NCI-H146 treated with DMSO at 0.1 percent for 48 hours (cell line): Measurements from ENCODE around the gene KCTD10.

Source experiments
- DNase-seq: peaks from one replicate; lab custom pipeline; 2025; ENCODE audit not compliant: unreplicated experiment; lab: John Stamatoyannopoulos, UW

The KCTD10 gene

GRCh38 chr12:109495012-109495411 lies 17.9 kb upstream of the KCTD10 start:
- no peak for DNase-seq

GRCh38 chr12:109494348-109494881 lies 17.3 kb upstream of the KCTD10 start:
- no peak for DNase-seq

- DNase-seq, result no peak
Measured at GRCh38 chr12:109493938-109494337, 16.8 kb upstream of the KCTD10 start.

GRCh38 chr12:109493090-109493489 lies 16.0 kb upstream of the KCTD10 start:
- no peak for DNase-seq

GRCh38 chr12:109492371-109492770 lies 15.3 kb upstream of the KCTD10 start:
- no peak for DNase-seq

- DNase-seq, result no peak
Measured at GRCh38 chr12:109491671-109492070, 14.6 kb upstream of the KCTD10 start.

GRCh38 chr12:109489955-109490565 lies 13.0 kb upstream of the KCTD10 start:
- no peak for DNase-seq

- no peak for DNase-seq
Measured at GRCh38 chr12:109489016-109489954, 12.2 kb upstream of the KCTD10 start.

- no peak for DNase-seq
Measured at GRCh38 chr12:109488051-109488665, 11.1 kb upstream of the KCTD10 start.

GRCh38 chr12:109487181-109488050 lies 10.3 kb upstream of the KCTD10 start:
- no peak for DNase-seq

- DNase-seq, result no peak
Measured at GRCh38 chr12:109485201-109485600, 8.1 kb upstream of the KCTD10 start.

GRCh38 chr12:109483346-109483745 lies 6.2 kb upstream of the KCTD10 start:
- no peak for DNase-seq

- DNase-seq, result no peak
Measured at GRCh38 chr12:109482894-109483293, 5.8 kb upstream of the KCTD10 start.

GRCh38 chr12:109482491-109482890 lies 5.4 kb upstream of the KCTD10 start:
- DNase-seq, result no peak

GRCh38 chr12:109481863-109482262 lies 4.8 kb upstream of the KCTD10 start:
- no peak for DNase-seq

- no peak for DNase-seq
Measured at GRCh38 chr12:109480356-109480755, 3.3 kb upstream of the KCTD10 start.

GRCh38 chr12:109479761-109480160 lies 2.7 kb upstream of the KCTD10 start:
- no peak for DNase-seq

GRCh38 chr12:109477963-109478315 lies 839 bp upstream of the KCTD10 start:
- no peak for DNase-seq

GRCh38 chr12:109476807-109477184 lies 304 bp downstream of the KCTD10 start:
- peak; percentile 29 for DNase-seq

GRCh38 chr12:109475993-109476806 lies 900 bp downstream of the KCTD10 start:
- peak; percentile 29 for DNase-seq
